ENCODE measurements around the gene TIMP3. TPM values are rescaled to one million over a fixed set of nuclear protein-coding genes. Genes with fewer than 3 reads are reported as not detected.

TIMP3 gene
- polyA plus RNA-seq, 3 donors, result not detected

DNA sequence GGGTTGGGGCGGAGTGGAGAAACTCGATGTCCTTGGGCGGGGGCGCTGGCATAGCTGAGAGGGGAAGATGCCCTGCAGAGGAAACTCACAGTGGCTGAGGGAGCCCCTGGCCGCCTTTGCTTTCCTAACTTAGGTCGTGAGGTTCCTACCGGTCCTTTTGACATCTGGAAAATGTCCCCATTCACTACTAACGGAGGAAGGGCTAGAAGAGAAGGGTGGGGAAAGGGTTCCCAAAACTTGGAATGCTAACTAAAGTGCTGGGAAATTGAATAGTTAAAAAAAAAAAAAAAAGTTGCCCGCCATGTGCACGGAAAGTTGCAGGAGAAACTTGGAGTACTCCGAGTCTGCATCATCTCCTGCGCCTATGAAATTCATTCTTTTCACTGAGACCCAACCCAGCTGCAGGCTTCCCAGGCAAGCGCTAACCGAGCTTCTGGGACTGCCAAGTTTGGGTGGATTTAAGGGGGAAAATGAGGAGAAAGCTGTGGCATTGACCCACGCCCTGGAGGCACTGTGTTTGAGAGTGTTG, 796 bp downstream of the TIMP3 start:
- H3K9me3 Mint-ChIP-seq, result peaks cover 0 to 6% (median 0%) of the 10 kb centered on the region in 7 donors
- Histone ChIP-seq H2AFZ (ENCODE audit: insufficient read depth, low read depth, low read length, poor library complexity, severe bottlenecking) (no peak overlapping the region), H3K4me3 (replicated peaks in 1 of 3; ENCODE audit: low read depth in 2 of 3, low read length in 3 of 3) (no peak overlapping the region), H3K79me2 (ENCODE audit: insufficient read depth, low read length) (no peaks in the 10 kb centered on the region), H4K20me1 (ENCODE audit: insufficient read depth, low read length) (no peaks in the 10 kb centered on the region), H3K4me1 (ENCODE audit: control insufficient read depth in 1 of 2, insufficient read depth in 2 of 2, low read length in 2 of 2) (no peaks in the 10 kb centered on the region), H3K27me3 (ENCODE audit: control insufficient read depth in 2 of 2, insufficient read depth in 2 of 2, low read length in 2 of 2) (peaks cover 25 to 45% of the 10 kb centered on the region in 2 donors), H3K9ac (ENCODE audit: insufficient read depth, low read length, poor library complexity, severe bottlenecking) (peak overlapping the region; percentile 8), H3K4me2 (replicated peaks; ENCODE audit: extremely low read depth, low read length, poor library complexity, severe bottlenecking) (no peak overlapping the region), H3K9me3 (replicated peaks in 1 of 2; ENCODE audit: control insufficient read depth in 1 of 2, insufficient read depth in 1 of 2, low read length in 2 of 2) (peaks cover 0 to 18% of the 10 kb centered on the region in 2 donors), H3K27ac (ENCODE audit: low read depth in 1 of 2, low read length in 2 of 2) (no peak overlapping the region), H3K36me3 (replicated peaks in 1 of 2; ENCODE audit: control insufficient read depth in 1 of 2, insufficient read depth in 2 of 2, low read length in 2 of 2) (no peaks in the 10 kb centered on the region)
- H3K4me1 Mint-ChIP-seq, result peaks cover 9% of the 10 kb centered on the region
- peak overlapping the region in 1 of 2 donors; percentile 78 for H3K4me3 Mint-ChIP-seq
- H3K27ac Mint-ChIP-seq, result no peak overlapping the region
- WGBS (ENCODE audit: insufficient coverage), result 0% methylated on average over 4 of the region's 15 CpGs
- no peak for DNase-seq
- peaks cover 0 to 3% of the 10 kb centered on the region in 2 donors for H3K36me3 Mint-ChIP-seq
- H3K27me3 Mint-ChIP-seq (ENCODE audit: low read depth in 3 of 3), result peaks cover 52 to 56% (median 52%) of the 10 kb centered on the region in 3 donors
- intact Hi-C loops (cut with micrococcal nuclease), result no loop called here
- TF ChIP-seq CTCF (IDR thresholded peaks at IDR 0.05), result no peak

DNA sequence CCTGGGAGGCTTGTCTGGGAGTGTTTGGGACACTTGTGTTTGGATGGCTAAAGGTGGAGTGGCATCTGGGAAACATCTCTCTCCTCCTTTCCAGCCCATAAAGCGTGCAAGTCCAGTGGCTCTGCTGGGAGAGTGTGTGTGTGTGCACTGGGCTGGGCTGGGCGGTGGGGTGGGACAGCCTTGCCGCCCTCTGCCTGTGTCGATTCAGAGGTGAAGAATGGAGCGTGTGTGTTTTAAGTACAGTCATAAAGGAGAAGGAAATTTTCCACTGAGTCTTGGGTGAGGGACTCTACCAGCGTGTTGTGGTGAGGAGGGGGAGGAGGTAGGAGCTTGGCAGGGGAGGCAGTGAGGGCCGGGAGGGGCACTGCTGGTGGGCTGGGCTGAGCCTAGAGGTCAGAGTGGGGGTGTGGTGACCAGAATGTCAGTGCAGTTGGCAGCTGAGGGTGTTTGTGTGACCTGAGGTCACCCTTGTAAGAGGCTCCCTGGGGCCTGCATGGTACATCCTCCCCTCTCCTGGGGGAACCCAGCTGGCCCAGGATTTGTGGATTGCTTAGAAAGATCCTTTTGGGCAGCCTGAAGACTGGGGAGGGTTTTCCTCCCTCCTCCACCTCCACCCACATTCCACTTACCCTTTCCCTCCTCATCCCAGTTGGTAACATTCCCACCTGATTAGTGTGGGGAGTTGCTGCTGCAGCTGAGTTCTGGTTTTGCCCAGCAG, 1.7 kb downstream of the TIMP3 start:
- H3K4me3 Mint-ChIP-seq, result peak overlapping the region in 1 of 2 donors; percentile 78

More for the DNA sequence above, 1.7 kb downstream of the TIMP3 start:
- DNase-seq, result no peak
- no peaks in the 10 kb centered on the region for H4K20me1 ChIP-seq (ENCODE audit: insufficient read depth, low read length)
- H3K27ac ChIP-seq (ENCODE audit: low read depth in 1 of 2, low read length in 2 of 2), result no peak overlapping the region
- intact Hi-C loops (cut with micrococcal nuclease), result no loop called here
- peaks cover 0 to 18% of the 10 kb centered on the region in 2 donors for H3K9me3 ChIP-seq (replicated peaks in 1 of 2; ENCODE audit: control insufficient read depth in 1 of 2, insufficient read depth in 1 of 2, low read length in 2 of 2)
- Mint-ChIP-seq H3K9me3 (peaks cover 0 to 6% (median 0%) of the 10 kb centered on the region in 7 donors), H3K36me3 (peaks cover 0 to 3% of the 10 kb centered on the region in 2 donors), H3K27me3 (ENCODE audit: low read depth in 3 of 3) (peaks cover 52 to 54% (median 52%) of the 10 kb centered on the region in 3 donors), H3K27ac (no peak overlapping the region), H3K4me1 (peaks cover 9% of the 10 kb centered on the region)
- H3K79me2 ChIP-seq (ENCODE audit: insufficient read depth, low read length), result no peaks in the 10 kb centered on the region
- TF ChIP-seq CTCF (IDR thresholded peaks at IDR 0.05), result no peak
- 67% methylated on average over 6 of the region's 7 CpGs for WGBS (ENCODE audit: insufficient coverage)
- no peak overlapping the region for H3K4me2 ChIP-seq (replicated peaks; ENCODE audit: extremely low read depth, low read length, poor library complexity, severe bottlenecking)
- H3K4me1 ChIP-seq (ENCODE audit: control insufficient read depth in 1 of 2, insufficient read depth in 2 of 2, low read length in 2 of 2), result no peaks in the 10 kb centered on the region
- H3K27me3 ChIP-seq (ENCODE audit: control insufficient read depth in 2 of 2, insufficient read depth in 2 of 2, low read length in 2 of 2), result peaks cover 25 to 45% of the 10 kb centered on the region in 2 donors
- H2AFZ ChIP-seq (ENCODE audit: insufficient read depth, low read depth, low read length, poor library complexity, severe bottlenecking), result no peak overlapping the region
- no peak overlapping the region for H3K4me3 ChIP-seq (replicated peaks in 1 of 3; ENCODE audit: low read depth in 2 of 3, low read length in 3 of 3)
- H3K36me3 ChIP-seq (replicated peaks in 1 of 2; ENCODE audit: control insufficient read depth in 1 of 2, insufficient read depth in 2 of 2, low read length in 2 of 2), result no peaks in the 10 kb centered on the region
- H3K9ac ChIP-seq (ENCODE audit: insufficient read depth, low read length, poor library complexity, severe bottlenecking), result no peak overlapping the region
